Measurements from ENCODE around the gene AJAP1. TPM values are rescaled to one million over a fixed set of nuclear protein-coding genes. Genes with fewer than 3 reads are reported as not detected.

The AJAP1 gene
- total RNA-seq, 1 experiment from 2014 or later = not detected

DNA sequence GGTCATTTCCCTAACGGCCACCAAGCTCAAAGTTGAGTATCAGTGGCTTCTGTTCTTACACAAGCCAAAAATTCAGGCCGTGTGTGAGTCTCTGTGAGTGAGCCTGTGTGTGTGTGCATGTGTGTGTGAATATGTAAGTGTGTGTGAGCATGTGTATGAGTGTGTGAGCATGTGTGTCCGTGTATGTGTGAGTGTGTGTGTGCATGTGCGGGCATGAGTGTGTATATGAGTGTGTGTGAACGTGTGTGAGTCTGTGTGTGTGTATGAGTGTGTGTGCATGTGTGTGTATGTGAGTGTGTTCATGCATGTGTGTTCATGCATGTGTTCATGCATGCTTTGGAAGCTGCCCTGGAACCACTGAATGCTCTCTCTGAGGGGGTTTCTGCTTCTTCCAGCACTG lies 105.7 kb downstream of the AJAP1 start:
- DNase-seq (ENCODE audit: extremely low read depth, low read depth) = no peak

- no peak for DNase-seq (ENCODE audit: extremely low read depth, low read depth)
Observed at GRCh38 chr1:4761324-4761723, 106.9 kb downstream of the AJAP1 start.

DNA sequence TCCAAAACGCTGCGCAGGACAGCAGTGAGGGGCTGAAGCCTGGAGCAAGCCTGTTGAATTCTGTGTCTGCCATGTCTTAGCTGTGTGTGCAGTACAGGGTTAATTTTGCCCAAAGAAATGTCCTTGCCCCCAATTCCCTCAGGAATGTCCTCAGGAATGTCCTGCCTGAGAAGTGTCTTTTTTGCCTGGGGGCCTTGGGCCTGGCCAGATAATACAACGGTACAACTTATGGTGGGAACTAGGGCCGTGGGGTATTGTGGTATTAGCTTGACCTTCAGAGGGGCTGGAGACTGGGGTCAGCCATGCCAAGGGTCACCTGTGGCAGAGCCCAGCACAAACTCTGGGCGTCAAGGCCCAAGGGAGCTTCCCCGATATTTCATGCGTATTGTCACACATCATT lies 107.7 kb downstream of the AJAP1 start:
- no peak for DNase-seq (ENCODE audit: extremely low read depth, low read depth)

DNA sequence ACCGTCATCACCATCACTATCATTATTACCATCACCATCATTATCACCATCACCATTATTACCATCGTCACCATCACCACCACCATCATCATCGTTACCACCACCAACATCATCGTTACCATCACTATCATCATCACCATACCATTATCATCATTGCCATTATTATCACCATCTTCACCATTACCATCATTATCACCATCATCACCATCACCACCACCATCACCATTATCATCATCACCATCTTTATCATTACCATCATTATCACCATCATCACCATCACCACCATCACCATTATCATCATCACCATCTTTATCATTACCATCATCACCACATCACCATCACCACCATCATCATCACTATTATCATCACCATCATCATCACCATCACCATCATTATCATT lies 112.9 kb downstream of the AJAP1 start:
- DNase-seq (ENCODE audit: extremely low read depth, low read depth) = no peak

DNA sequence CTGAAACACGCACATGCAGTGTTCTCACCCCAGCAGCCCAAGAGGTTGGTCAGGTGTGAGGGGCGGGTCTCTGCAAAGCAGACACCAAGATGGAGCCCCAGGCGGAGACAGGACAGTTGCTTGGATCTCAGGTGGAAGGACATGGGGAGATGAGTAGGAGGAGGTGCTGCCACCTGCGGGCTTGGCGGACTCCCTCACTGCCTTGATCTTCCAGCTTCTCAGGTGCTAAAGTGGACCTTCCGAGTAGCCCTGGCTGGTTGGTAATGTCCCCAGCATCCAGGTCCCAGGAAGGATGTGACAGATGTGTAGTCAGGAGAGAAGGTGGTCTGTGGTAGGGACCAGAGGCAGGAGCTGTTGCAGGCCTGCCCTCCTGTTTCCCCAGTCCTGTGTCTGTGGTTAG lies 114.1 kb downstream of the AJAP1 start:
- no peak for DNase-seq (ENCODE audit: extremely low read depth, low read depth)

- DNase-seq (ENCODE audit: extremely low read depth, low read depth) = no peak
Observed at GRCh38 chr1:4769516-4770280, 115.3 kb downstream of the AJAP1 start.

- DNase-seq (ENCODE audit: extremely low read depth, low read depth) = no peak
Observed at GRCh38 chr1:4770713-4771112, 116.3 kb downstream of the AJAP1 start.

DNA sequence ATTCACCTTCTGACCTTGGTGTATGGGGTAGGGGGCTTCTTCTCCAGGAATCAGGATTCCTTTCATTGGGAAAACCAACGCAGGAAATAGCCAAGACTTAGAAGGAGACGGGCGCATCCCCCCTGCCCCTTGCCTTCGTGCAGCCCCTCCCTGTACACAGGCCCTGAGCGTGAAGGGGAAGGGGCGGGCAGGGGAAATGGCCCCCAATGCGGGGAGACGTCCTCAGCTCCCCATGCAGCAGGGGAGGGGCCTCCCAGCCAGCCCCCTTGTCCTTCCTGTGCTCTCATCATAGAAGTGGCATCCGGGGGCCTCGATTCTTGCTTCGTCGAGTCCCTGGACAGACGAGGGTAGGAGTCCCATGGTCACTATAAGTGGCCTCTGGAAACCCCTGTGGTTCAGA lies 116.9 kb downstream of the AJAP1 start:
- DNase-seq (ENCODE audit: extremely low read depth, low read depth) = no peak

GRCh38 chr1:4771721-4772120 lies 117.3 kb downstream of the AJAP1 start:
- DNase-seq (ENCODE audit: extremely low read depth, low read depth) = no peak

- DNase-seq (ENCODE audit: extremely low read depth, low read depth) = no peak
Observed at GRCh38 chr1:4772294-4773010, 118.0 kb downstream of the AJAP1 start.

GRCh38 chr1:4773226-4773625 lies 118.8 kb downstream of the AJAP1 start:
- no peak for DNase-seq (ENCODE audit: extremely low read depth, low read depth)

DNA sequence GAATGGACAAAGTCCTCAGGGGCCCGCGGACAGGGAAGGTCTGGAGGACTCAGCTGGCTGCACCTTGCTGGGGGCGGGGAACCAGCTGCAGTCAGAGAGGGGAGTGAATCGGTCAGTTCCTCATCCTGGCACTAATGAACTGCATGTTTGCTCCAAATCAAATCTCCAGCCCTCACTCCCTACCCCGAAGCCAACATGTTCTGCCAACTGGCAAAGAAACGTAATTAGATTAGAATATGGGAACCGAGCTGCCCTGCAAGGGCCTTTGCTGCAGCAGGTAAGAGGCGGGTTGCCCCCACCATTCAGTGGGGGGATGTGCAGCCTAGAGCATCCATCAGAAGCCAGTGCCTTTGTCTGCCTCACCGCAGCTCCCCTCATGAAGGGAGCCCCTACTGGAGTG lies 121.1 kb downstream of the AJAP1 start:
- no peak for DNase-seq (ENCODE audit: extremely low read depth, low read depth)

GRCh38 chr1:4778056-4778455 lies 123.6 kb downstream of the AJAP1 start:
- DNase-seq (ENCODE audit: extremely low read depth, low read depth) = no peak

DNA sequence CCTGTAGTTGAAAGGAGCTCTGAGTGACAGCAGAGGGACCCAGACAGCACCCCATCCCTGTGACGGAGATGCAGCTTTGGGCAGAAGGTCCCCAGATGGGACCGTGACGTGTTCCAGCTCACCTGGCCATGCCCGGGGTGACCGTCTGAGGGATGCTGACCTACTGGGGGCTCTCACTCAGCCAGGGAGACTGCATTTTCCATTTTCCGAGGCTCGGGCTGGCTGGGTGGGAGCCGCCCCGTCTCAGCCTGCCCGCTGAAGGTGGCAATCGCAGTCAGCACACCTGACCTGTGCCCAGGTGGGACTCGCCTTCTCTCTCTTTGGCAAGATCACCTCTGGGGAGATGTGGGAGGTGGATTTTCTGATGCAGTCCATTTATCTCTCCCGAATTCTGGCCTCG lies 127.2 kb downstream of the AJAP1 start:
- no peak for DNase-seq (ENCODE audit: extremely low read depth, low read depth)

DNA sequence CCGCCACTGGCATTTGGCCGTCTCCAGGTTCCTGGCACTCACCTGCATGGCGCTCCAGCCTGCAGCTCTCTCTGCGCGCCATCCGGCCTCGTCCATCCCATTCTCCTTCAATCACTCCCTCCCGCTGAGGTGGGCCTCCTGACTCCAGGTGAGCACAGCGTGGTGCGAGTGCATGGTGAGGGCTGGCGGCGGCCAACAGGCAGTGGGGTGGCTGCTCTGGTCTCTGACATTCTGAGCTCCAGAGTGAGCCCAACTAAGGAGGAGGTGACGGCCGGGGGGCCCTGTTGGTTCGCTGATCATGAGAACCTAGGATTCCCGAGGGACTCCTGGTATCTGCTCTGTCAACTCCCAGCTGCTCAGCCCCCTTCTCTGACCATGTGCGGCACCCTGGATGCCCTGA lies 130.4 kb downstream of the AJAP1 start:
- DNase-seq (ENCODE audit: extremely low read depth, low read depth) = no peak

DNA sequence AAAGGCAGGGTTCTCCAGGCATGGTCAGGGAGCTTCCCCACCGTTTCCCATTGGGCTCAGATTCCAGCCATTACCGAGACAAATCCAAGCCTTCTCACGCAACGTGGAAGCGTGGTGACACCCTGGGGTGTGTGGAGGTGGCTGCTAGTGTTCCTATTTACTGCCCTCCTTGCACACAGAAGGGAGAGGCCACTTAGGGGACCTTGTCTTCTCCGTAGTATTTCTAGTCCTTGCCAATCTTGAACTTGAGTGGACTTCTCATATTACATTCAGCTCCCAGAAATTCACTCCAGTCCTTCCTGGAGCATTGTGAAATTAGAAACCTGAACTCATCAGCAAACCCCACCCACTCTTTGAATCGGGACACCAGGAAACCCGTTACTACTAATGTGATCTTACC lies 131.6 kb downstream of the AJAP1 start:
- DNase-seq (ENCODE audit: extremely low read depth, low read depth) = no peak

- DNase-seq (ENCODE audit: extremely low read depth, low read depth) = no peak
Observed at GRCh38 chr1:4787551-4787950, 133.1 kb downstream of the AJAP1 start.

- DNase-seq (ENCODE audit: extremely low read depth, low read depth) = no peak
Observed at GRCh38 chr1:4792565-4792964, 138.2 kb downstream of the AJAP1 start.

DNA sequence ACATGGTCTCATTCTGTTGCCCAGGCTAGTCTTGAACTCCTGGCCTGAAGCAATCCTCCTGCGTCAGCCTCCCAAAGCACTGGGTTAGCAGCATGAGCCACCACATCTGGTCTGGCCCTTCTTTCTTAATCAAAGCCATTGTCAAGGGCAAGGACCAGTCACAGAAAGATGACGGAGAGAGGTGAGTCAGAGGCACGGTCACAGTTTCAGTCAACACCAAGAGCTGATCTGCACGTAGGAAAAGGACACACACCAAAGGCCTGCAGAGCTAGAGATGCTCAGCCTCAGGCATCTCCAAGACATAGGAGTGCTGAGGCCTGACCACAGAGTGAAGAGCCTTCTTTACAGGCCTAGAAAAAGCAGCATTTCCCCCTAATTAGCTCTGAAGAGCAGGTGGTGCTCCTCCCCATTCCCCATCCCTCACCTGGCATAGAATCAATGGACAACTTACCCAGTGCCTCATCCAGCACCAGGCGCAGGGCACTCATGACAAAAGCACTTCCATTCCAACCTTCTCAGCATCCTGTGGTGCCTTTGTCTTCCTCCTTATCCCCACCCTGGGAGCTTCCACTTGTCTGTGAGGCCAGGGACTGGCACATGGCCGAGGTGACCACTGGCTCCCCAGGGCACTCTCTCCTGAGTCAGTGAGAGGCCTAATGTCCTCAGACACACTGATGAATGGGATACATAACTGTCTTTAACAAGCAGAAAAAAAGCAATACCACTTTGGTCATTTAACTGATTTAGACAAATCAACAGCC lies 139.8 kb downstream of the AJAP1 start:
- DNase-seq (ENCODE audit: extremely low read depth, low read depth) = no peak

DNA sequence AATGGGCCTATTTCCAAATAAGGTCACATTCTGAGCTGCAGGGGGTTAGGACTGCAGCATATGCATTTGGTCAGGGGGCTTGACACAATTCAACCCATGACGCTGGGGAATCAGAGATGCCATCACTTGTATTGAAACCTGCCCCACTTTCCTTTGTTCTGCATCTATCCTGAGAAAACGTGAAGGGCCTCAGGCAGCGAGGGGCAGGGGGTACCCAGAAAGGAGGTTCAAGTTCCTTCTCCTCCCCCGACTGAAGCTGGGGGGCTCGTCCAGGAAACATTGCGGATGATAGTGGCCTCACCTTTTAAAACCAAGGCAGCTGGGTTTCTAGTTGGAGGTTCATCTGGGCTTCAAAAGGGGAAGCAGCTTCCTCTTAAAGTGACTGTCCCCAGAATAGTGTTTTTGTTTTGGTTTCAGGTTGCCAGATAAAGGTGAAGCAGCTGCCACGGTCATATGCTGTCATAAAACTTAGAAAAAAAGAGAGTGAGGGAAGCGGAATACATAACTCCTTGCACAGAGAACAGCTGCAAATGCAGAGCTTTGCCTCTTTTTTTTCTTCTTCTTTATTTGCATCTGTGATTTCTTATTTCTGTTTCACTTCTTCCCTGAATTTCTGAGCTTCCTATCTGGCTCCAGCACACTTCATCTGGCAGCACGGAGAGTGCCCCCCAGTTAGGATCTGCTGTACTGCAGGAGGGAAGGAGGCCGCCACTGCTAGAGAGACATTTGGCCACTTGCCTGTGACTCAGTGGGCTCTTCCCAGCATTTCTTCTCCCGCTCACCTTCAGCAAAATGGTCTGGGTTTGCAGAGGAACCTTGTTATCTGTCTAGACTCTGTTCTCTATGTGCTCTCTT lies 142.0 kb downstream of the AJAP1 start:
- no peak for DNase-seq (ENCODE audit: extremely low read depth, low read depth)

GRCh38 chr1:4797016-4797410 lies 142.6 kb downstream of the AJAP1 start:
- DNase-seq (ENCODE audit: extremely low read depth, low read depth) = no peak

Data from NCI-H460 (cell line).